Psoas muscle (tissue), 8 donors: Measurements from ENCODE around the gene NR5A2. TPM values are rescaled to one million over a fixed set of nuclear protein-coding genes. Genes with fewer than 3 reads are reported as not detected.

ENCODE experiments used
- ATAC-seq, 4 donors: fragments of 200-7000 bp; cut with Tn5 transposase; one replicate each; pipeline ENCODE4 v1.9.1; 2020; ENCODE audit warnings: moderate library complexity in 3 of 4, mild to moderate bottlenecking in 2 of 4
- DNase-seq, 2 donors: peaks; one replicate each; pipeline ENCODE4 v3.0.0-alpha.2; 2020
- H3K27ac ChIP-seq: fragments of 200-600 bp; one replicate; pipeline ENCODE4 v1.8.0; 2022
- H3K27me3 ChIP-seq, 3 donors: fragments of 200-600 bp in 1 of 3; one replicate each; pipeline versions ENCODE4 v1.6.1 to v1.8.0; 2013 to 2022; ENCODE audit warnings: low read length in 2 of 3, mild to moderate bottlenecking in 2 of 3, moderate library complexity in 1 of 3; ENCODE audit not compliant: insufficient read depth in 3 of 3
- H3K36me3 ChIP-seq, 2 donors: fragments of 200-600 bp in 1 of 2; one replicate each; pipeline versions ENCODE4 v1.6.1 to v1.8.0; 2013 to 2022; ENCODE audit warnings: low read depth in 1 of 2, mild to moderate bottlenecking in 1 of 2, moderate library complexity in 1 of 2; ENCODE audit not compliant: insufficient read depth in 1 of 2
- H3K4me1 ChIP-seq: fragments of 200-600 bp; one replicate; pipeline ENCODE4 v1.8.0; 2022
- H3K4me3 ChIP-seq: fragments of 200-600 bp; one replicate; pipeline ENCODE4 v1.8.0; 2022; ENCODE audit warnings: mild to moderate bottlenecking
- H3K9me3 ChIP-seq: fragments of 200-600 bp; one replicate; pipeline ENCODE4 v1.8.0; 2022
- CTCF ChIP-seq: fragments of 200-600 bp; IDR thresholded peaks from one replicate; pipeline ENCODE4 v1.8.0; 2022; ENCODE audit warnings: antibody characterized with exemption
- WGBS, 3 donors: extraction: QIAGEN DNeasy Blood & Tissue Kit; methylation state at CpG; one replicate each; pipeline versions ENCODE4 v1.1.6 to v1.1.7; 2013; 5-methylcytosine and 5-hydroxymethylcytosine counted together
- intact Hi-C, 2 donors: fragments of 100-400 bp; cut with DNase I; formaldehyde crosslinking; loops; one replicate each; pipeline versions ENCODE4 v1.11.0 to v1.14.2; 2022
- polyA plus RNA-seq, 3 donors: library from polyadenylated mRNA; stranded (reverse); fragments of 200-250 nt; gene quantifications; one replicate each; pipeline ENCODE4 v1.2.3, GENCODE V29; 2013
- total RNA-seq, 4 donors: library from RNA; stranded (reverse); fragmentation: NEBNext Ultra II Directional in 2 of 4; extraction: Animal tissue kit (Norgen Biotek cat#: 25700) in 2 of 4; gene quantifications; one replicate each; pipeline versions ENCODE4 v1.2.1 to v1.2.4, GENCODE V29; 2021 to 2023
- donor health status: healthy with polysubstance abuse.
- donor health status: DM: no; HTN: no; CAD: no; lungs with moderate emphysema.
- donor health status: Bipolar disorder and iron deficiency.
- donor health status: healthy.
- donor health status: DM: yes; HTN: yes; CAD: no.
- donor health status: DM: no; HTN: no; CAD: no.
- donor health status: DM: no; HTN: no; CAD: no.
- donor health status: DM: yes; HTN: yes; CAD: no.

Gene NR5A2
- total and polyA plus RNA-seq, 7 donors, result 0.27 to 1.2 (median 0.60) TPM

GRCh38 chr1:200174525-200175295 lies 147.2 kb downstream of the NR5A2 start:
- TF ChIP-seq CTCF, result no peak
- intact Hi-C loops, result no loop called here
- H3K9me3 ChIP-seq, result no peaks in the 10 kb centered on the region
- no peaks in the 10 kb centered on the region for H3K36me3 ChIP-seq
- no peaks in the 10 kb centered on the region for H3K27me3 ChIP-seq
- ATAC-seq (no peak), DNase-seq (no peak)
- H3K4me1 ChIP-seq, result no peaks in the 10 kb centered on the region
- WGBS, 3 donors, result 81 to 90% (median 87%) methylated on average over 5 of the region's 5 CpGs
- H3K27ac ChIP-seq, result no peak overlapping the region
- no peak overlapping the region for H3K4me3 ChIP-seq

GRCh38 chr1:200176181-200176580 lies 148.7 kb downstream of the NR5A2 start:
- H3K4me3 ChIP-seq, result no peak overlapping the region
- no peaks in the 10 kb centered on the region for H3K9me3 ChIP-seq
- H3K4me1 ChIP-seq, result no peaks in the 10 kb centered on the region
- WGBS, 3 donors, result 75 to 86% (median 82%) methylated on average over 7 of the region's 7 CpGs
- no peak overlapping the region for H3K27ac ChIP-seq
- ATAC-seq (no peak), DNase-seq (no peak)
- TF ChIP-seq CTCF, result no peak
- H3K27me3 ChIP-seq, result no peaks in the 10 kb centered on the region
- no peaks in the 10 kb centered on the region for H3K36me3 ChIP-seq
- intact Hi-C loops, result no loop called here

GRCh38 chr1:200176798-200177197 lies 149.3 kb downstream of the NR5A2 start:
- Histone ChIP-seq H3K4me1 (no peaks in the 10 kb centered on the region), H3K27me3 (no peaks in the 10 kb centered on the region), H3K9me3 (no peaks in the 10 kb centered on the region), H3K36me3 (no peaks in the 10 kb centered on the region), H3K27ac (no peak overlapping the region), H3K4me3 (no peak overlapping the region)
- no peak for ATAC-seq
- TF ChIP-seq CTCF, result no peak
- DNase-seq, result no peak
- 82 to 87% (median 84%) methylated on average over 8 of the region's 8 CpGs for WGBS, 3 donors
- intact Hi-C loops, result no loop called here

GRCh38 chr1:200178340-200178739 lies 150.8 kb downstream of the NR5A2 start:
- H3K4me3 ChIP-seq, result no peak overlapping the region
- intact Hi-C loops, result no loop called here
- DNase-seq (no peak), ATAC-seq (no peak)
- no peak for TF ChIP-seq CTCF
- no peaks in the 10 kb centered on the region for H3K9me3 ChIP-seq
- no peaks in the 10 kb centered on the region for H3K27me3 ChIP-seq
- no peaks in the 10 kb centered on the region for H3K36me3 ChIP-seq
- no peak overlapping the region for H3K27ac ChIP-seq
- peaks cover 4% of the 10 kb centered on the region for H3K4me1 ChIP-seq
- 70 to 78% (median 73%) methylated on average over 2 of the region's 2 CpGs for WGBS, 3 donors
